ENCODE results near the gene EIF3B. TPM values are rescaled to one million over a fixed set of nuclear protein-coding genes. Genes with fewer than 3 reads are reported as not detected.

EIF3B gene
- total RNA-seq, 4 donors from 2014 or later: 76.8 to 151 (median 102) TPM

- no peak for TF ChIP-seq CTCF (IDR thresholded peaks at IDR 0.05; ENCODE audit: low read depth)
Observed at GRCh38 chr7:2393706-2394105, 39.1 kb downstream of the EIF3B start.

GRCh38 chr7:2394566-2395082, 40.0 kb downstream of the EIF3B start:
- no peak for TF ChIP-seq CTCF (IDR thresholded peaks at IDR 0.05; ENCODE audit: low read depth)

- no peak for TF ChIP-seq CTCF (IDR thresholded peaks at IDR 0.05; ENCODE audit: low read depth)
Observed at GRCh38 chr7:2398506-2398905, 43.9 kb downstream of the EIF3B start.

- no peak for TF ChIP-seq CTCF (IDR thresholded peaks at IDR 0.05; ENCODE audit: low read depth)
Observed at GRCh38 chr7:2399848-2400587, 45.4 kb downstream of the EIF3B start.

GRCh38 chr7:2402687-2403013, 48.0 kb downstream of the EIF3B start:
- TF ChIP-seq CTCF (IDR thresholded peaks at IDR 0.05; ENCODE audit: low read depth): no peak

GRCh38 chr7:2403014-2403717, 48.5 kb downstream of the EIF3B start, which contains the start of gene CHST12:
Gene CHST12, plus strand, starts transcription at chr7:2403611. Its CDS starts 29,029 bp downstream, at chr7:2432640.
- no peak for TF ChIP-seq CTCF (IDR thresholded peaks at IDR 0.05; ENCODE audit: low read depth)
